ENCODE measurements around the gene C1orf116. TPM values are rescaled to one million over a fixed set of nuclear protein-coding genes. Genes with fewer than 3 reads are reported as not detected.

The C1orf116 gene
- total RNA-seq, 1 donor = not detected

GRCh38 chr1:207052911-207053769, 20.6 kb upstream of the C1orf116 start, which contains the start of gene PFKFB2:
TSS of gene PFKFB2 (plus strand) at chr1:207053275. CDS start at chr1:207054718, 1,443 bp downstream.
- TF ChIP-seq, protein P1, sequence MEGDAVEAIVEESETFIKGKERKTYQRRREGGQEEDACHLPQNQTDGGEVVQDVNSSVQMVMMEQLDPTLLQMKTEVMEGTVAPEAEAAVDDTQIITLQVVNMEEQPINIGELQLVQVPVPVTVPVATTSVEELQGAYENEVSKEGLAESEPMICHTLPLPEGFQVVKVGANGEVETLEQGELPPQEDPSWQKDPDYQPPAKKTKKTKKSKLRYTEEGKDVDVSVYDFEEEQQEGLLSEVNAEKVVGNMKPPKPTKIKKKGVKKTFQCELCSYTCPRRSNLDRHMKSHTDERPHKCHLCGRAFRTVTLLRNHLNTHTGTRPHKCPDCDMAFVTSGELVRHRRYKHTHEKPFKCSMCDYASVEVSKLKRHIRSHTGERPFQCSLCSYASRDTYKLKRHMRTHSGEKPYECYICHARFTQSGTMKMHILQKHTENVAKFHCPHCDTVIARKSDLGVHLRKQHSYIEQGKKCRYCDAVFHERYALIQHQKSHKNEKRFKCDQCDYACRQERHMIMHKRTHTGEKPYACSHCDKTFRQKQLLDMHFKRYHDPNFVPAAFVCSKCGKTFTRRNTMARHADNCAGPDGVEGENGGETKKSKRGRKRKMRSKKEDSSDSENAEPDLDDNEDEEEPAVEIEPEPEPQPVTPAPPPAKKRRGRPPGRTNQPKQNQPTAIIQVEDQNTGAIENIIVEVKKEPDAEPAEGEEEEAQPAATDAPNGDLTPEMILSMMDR (IDR thresholded peaks at IDR 0.05; ENCODE audit: extremely low read depth, low read depth, low read length) = peak; percentile 6
- H3K4me3 ChIP-seq (ENCODE audit: insufficient read depth, low read length) = peak within 1 kb of the TSS; percentile 89
- H3K79me2 ChIP-seq (ENCODE audit: insufficient read depth, low read length) = peaks cover 26% of the 10 kb centered on the region
- H3K27me3 ChIP-seq (ENCODE audit: insufficient read depth, low read length) = no peaks in the 10 kb centered on the region
- H3K4me2 ChIP-seq (ENCODE audit: insufficient read depth, low read length) = peak within 1 kb of the TSS; percentile 95
- peaks cover 31% of the 10 kb centered on the region for H3K4me1 ChIP-seq (ENCODE audit: insufficient read depth, low read length)
- no peaks in the 10 kb centered on the region for H3K9me3 ChIP-seq (ENCODE audit: low read depth, low read length)
- H2AFZ ChIP-seq (ENCODE audit: low read length) = peak within 1 kb of the TSS; percentile 98
- peak within 1 kb of the TSS; percentile 95 for H3K27ac ChIP-seq (ENCODE audit: low read depth, low read length)
- peaks cover 15% of the 10 kb centered on the region for H3K36me3 ChIP-seq (ENCODE audit: insufficient read depth, low read length)
- DNase-seq (ENCODE audit: insufficient read length, low spot score, missing footprints) = peak; percentile 95
- peaks cover 11% of the 10 kb centered on the region for H4K20me1 ChIP-seq (ENCODE audit: insufficient read depth, low read length)

GRCh38 chr1:207051191-207051943, 18.8 kb upstream of the C1orf116 start, which contains the start of gene YOD1:
TSS of gene YOD1 (minus strand) at chr1:207051208. CDS start at chr1:207051030, 178 bp downstream.
- Histone ChIP-seq H3K4me3 (ENCODE audit: insufficient read depth, low read length) (peak within 1 kb of the TSS; percentile 97), H3K79me2 (ENCODE audit: insufficient read depth, low read length) (peaks cover 44% of the 10 kb centered on the region), H4K20me1 (ENCODE audit: insufficient read depth, low read length) (peaks cover 23% of the 10 kb centered on the region), H3K36me3 (ENCODE audit: insufficient read depth, low read length) (peaks cover 22% of the 10 kb centered on the region), H3K4me2 (ENCODE audit: insufficient read depth, low read length) (peak within 1 kb of the TSS; percentile 95), H3K27ac (ENCODE audit: low read depth, low read length) (peak within 1 kb of the TSS; percentile 95), H3K27me3 (ENCODE audit: insufficient read depth, low read length) (no peaks in the 10 kb centered on the region), H2AFZ (ENCODE audit: low read length) (peak within 1 kb of the TSS; percentile 95), H3K9me3 (ENCODE audit: low read depth, low read length) (no peaks in the 10 kb centered on the region), H3K4me1 (ENCODE audit: insufficient read depth, low read length) (peaks cover 36% of the 10 kb centered on the region)
- DNase-seq (ENCODE audit: insufficient read length, low spot score, missing footprints) = peak; percentile 86
- TF ChIP-seq, protein P1 (IDR thresholded peaks at IDR 0.05; ENCODE audit: extremely low read depth, low read depth, low read length) = no peak

DNA sequence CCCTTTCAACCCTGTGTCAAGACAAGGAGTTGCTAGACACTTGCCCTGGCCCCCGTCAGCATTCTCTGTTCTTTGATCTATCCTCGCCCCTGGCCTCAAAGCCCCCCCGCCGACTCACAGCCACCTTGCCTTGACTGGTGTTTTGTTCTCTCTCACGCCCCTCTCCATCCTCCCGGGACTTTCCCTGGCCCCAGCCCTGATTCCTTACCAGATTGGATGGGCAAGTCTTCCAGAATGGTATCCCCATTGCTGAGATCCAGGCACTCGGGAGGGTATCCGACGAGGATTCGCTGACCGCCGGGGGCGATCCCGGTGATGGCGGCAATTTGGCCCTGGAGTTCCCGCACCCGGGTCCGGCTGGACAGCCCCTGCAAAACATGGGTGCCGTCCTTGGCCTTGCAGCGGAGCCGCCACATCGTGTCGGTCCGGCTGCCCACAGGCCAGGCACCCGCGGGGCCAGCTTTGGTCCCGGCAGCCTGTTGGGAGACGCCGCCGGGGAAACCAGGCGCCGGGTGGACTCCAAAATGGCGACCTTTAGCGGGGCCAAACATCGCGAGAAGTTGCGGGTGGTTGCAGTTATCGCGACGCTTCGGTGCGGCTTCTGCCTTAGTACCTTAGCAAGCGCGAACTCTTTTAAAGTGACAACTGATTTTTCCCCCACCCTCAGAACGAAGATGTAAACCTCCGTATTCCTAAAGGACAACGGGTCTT, 18.1 kb upstream of the C1orf116 start:
- no peaks in the 10 kb centered on the region for H3K9me3 ChIP-seq (ENCODE audit: low read depth, low read length)
- peaks cover 36% of the 10 kb centered on the region for H3K4me1 ChIP-seq (ENCODE audit: insufficient read depth, low read length)
- H3K27me3 ChIP-seq (ENCODE audit: insufficient read depth, low read length) = no peaks in the 10 kb centered on the region
- peak; percentile 92 for DNase-seq (ENCODE audit: insufficient read length, low spot score, missing footprints)
- peak overlapping the region; percentile 97 for H3K4me3 ChIP-seq (ENCODE audit: insufficient read depth, low read length)
- H3K79me2 ChIP-seq (ENCODE audit: insufficient read depth, low read length) = peaks cover 50% of the 10 kb centered on the region
- peak overlapping the region; percentile 95 for H2AFZ ChIP-seq (ENCODE audit: low read length)
- H4K20me1 ChIP-seq (ENCODE audit: insufficient read depth, low read length) = peaks cover 27% of the 10 kb centered on the region
- peak overlapping the region; percentile 95 for H3K4me2 ChIP-seq (ENCODE audit: insufficient read depth, low read length)
- peak overlapping the region; percentile 95 for H3K27ac ChIP-seq (ENCODE audit: low read depth, low read length)
- TF ChIP-seq, protein P1 (IDR thresholded peaks at IDR 0.05; ENCODE audit: extremely low read depth, low read depth, low read length) = no peak
- peaks cover 22% of the 10 kb centered on the region for H3K36me3 ChIP-seq (ENCODE audit: insufficient read depth, low read length)
